AML-193 (cell line): ENCODE measurements around the gene GNAZ.
"Not testable (repeated sequence)": the region's sequence is repeated elsewhere in the genome, so short reads cannot be mapped to it uniquely, and the experiment has no call there.

ENCODE experiments used
- DNase-seq, 2 experiments: peaks; one replicate each; lab custom pipeline; 2025; lab: John Stamatoyannopoulos, UW

GNAZ gene

DNA sequence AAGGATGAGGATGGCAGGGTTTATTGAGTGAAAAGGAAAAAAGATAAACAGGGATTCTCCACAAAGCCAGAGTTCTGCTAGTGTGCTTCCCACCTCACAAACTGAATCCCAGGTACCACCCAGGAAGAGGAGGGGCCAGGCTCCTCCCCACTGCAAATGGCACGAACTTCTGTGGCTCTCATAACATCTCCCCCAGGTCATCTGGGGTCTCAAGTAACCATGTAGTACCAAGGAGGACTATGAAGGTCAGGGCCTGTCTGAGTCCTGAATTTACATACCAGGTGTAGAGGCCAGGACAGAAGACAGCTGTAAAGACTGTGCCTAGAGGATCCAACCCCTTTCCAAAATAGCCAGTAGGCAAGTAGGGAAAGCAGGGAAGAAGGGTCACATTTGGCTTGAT, 25.7 kb upstream of the GNAZ start:
- no peak for DNase-seq

DNA sequence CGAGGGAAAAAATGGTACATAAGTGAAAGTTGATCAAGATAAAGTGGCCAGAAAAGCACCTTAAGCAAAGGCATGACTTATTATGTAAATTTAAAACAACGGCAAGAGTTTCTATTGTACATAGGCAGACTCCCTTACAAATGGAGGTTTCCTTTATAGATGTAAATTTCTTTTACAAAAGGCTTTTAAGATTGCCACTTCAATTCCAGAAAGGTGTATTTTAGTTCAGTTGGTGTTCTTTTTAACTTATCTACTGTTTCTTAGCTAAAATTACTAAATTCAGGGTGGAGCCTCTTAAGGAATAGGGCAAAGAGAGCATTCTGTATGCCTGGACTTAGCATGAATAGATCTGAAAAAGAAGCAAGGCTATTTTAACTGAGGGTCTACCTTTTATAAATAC, 24.9 kb upstream of the GNAZ start:
- DNase-seq: no peak

DNA sequence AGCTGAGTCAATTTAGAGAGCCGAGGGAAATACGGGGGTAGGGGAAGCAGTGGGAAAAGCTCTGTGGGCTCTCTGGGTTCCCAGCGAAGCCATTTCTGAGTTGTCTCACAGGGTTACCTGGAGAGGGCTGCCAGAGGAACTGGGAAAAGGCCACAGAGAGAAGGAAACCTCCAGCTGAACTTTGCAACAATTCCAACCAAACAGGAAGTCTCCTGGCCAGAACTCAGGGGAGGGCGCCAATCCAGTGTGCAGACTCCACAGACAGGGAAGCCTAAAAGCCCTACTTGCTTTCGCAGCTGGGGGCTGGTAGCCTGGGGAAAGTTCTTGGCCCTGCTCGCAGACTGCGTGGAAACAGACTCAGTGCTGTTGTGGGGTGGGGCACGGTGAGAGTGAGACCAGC, 23.1 kb upstream of the GNAZ start:
- DNase-seq: no peak

DNA sequence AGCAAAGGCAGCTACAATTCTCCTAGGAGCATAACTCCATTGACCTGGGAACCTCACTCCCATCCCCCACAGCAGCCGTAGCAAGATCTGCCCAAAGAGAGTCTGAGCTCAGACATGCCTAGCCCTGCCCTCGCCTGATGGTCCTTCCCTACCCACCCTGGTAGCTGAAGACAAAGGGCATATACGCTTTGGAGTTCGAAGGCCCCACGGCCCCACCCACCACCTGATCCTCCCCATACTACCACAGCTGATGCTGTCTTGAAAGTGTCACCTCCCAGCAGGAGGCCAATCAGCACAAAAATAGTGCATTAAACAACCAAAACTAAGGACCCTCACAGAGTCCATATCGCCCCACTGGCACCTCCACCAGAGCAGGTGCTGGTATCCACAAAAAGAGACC, 22.6 kb upstream of the GNAZ start:
- DNase-seq: no peak

DNA sequence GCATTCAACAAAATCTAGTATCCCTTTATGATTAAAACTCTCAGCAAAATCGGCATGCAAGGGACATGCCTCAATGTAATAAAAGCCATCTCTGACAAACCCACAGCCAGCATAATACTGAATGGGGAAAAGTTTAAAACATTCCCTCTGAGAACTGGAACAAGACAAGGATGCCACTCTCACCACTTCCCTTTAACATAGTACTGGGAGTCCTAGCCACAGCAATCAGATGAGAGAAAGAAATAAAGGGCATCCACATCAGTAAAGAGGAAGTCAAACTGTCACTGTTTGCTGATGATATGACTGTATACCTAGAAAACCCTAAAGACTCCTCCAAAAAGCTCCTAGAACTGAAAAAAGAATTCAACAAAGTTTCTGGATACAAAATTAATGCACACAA, 19.8 kb upstream of the GNAZ start:
- DNase-seq: not testable (repeated sequence)

DNA sequence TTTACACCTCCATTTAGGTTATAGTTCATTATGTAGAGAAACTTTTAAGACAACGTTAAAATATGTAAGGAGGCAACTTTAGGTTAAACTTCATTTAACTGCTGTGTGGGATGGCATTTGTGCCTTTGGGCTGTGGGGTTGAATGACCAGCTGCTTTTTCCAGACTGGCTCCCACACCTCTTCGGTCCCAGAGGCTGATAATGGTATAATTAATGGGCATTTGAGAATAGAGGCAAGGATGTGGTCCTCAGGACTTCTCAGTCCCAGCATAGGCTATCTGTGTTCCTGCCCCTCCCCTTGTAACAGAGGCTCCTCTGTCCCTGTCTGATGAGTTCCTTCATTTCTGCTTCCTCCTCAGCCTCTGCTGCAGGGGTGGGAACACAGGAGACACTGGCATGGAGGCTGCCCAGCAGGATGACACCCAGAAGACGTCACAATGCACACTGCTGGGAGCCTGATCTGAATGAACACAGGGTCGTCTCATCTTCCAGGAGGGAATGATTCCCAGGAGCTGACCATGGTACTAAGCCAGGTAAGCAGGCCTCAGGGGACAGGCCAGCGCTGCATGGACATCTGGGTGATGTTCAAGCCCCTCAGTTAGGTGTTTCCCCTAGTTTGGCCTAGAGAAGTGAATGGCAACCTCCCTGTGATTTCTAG, 17.1 kb upstream of the GNAZ start:
- no peak for DNase-seq

DNA sequence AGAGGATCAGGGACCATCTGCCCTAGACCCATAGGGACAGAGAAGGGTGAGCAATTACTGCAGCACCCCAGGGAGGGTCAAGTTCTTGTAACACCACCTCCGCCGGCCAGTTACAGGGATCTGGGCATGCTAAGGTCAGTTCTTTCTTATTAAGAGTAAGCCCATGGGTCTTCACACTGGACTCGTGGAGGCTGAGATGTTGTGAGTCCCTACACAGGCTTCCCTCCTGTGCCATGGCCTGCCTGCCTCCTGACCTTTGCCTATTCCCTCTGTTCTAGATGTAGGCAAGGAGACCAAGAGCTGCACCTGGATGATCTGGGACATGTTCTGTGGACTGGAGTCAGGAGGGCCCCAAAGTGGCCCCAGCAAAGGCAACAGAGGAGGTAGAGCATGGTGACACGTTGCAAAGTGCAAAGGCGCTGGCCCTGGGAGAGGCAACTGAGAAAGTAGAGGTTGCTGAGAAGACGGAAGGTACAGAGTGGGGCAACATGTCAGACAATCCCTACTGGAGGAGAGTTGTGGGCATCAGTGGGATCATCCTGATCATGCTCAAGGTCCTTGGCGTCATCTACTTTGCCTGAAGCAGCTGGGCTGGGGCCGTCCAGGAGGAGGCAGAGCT, 16.3 kb upstream of the GNAZ start:
- no peak for DNase-seq

DNA sequence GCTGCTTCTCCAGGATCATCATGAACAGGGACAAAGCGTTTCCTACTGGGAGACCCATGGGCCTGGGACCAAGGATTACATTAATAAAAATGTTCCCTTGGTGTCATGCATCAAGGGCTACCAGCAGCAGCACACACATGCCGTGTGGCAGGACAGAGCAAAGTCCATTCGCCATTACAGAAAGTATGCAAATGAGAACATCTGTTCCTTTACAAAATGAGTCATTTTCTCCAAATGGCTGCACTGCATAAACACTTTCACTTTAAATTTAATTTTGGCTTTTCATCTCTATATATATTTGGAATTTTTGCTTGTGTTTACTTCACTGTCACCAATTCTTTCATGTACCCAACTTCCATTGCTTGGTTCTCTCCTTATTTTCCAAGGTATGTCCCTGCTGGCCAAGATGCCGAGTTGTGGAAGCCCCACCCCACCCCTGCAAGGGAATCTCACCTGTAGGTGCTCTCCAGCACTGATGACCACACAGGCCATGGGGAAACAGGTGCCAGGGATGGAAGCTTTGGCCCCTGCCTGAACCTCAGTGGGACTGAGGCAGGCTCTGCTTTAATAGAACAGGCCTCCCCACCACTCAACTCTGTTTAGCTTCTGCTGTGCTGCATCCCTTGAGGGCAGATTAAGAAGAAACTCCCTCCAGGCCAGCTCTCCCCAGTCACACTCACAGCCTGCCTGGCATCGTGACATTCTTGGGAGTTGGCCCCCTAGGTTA, 15.6 kb upstream of the GNAZ start:
- no peak for DNase-seq

DNA sequence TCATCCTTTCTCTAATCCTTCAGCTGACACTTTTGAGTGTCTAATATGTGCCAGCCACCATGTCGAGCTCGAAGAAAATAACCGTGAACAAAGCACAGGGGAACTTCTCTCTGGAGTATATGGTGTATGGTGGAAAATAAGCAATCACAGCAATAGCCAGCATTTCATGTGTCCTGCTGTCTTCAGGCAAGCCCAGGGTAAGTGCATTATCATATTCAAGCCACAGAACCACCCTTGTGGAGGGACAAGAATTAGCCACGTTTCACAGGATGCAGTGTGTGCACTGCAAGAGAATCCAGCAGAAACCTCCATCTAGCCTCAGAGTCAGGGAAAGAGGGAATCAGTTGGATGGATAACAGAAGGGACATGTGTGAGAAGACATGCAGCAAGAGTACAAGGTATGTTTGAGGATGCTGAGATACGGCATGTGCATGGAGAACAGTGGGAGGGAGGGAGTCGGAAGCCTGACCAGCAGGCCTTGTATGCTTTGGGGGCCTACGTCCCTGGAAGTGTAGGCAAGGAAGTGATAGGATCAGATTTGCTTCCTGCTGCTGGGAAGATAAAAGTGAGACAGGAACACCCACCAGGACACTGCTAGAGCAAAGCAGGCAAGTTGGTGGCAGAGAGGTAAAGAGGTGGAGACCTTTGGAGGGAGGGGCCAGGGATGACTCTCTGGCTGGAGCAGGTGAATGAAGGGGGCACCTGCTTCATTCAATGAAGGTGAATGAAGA, 14.7 kb upstream of the GNAZ start:
- DNase-seq: no peak

DNA sequence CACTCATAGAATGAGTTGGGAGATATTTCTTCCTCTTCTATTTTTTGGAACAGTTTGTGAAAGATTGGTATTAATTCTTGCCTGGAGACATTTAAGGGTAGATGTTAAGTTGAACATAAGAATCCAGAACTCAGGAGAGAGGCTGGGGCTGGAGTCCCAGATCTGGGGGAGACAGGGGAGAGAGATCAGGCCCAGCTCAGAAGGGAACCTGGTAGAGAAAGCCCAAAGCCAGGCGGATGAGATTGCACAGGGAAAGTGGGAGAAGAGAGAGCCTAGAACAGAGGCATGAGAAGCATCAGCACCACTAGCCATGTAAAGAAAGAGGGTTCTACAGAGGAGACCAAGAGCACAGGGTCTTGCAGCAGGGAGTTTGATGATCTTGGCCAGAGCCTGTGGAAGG, 13.0 kb upstream of the GNAZ start:
- no peak for DNase-seq

DNA sequence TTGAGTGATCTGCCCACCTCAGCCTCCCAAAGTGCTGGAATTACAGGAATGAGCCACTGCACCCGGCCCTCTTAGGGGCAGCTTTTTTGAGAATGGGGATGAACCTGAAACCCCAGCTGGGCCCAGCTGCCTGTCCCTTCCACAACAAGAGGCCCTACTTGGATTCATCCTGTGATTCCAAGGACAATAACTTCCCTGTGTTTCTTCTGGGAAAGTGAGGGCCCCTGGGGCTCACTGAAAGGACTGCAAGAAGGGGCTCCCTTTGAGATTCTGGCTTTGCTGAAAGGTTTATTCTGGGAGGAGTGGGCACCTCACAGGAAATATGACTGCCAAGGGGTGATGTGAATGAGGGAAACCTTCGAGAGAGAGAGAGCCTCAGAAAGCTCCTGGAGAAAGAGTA, 12.3 kb upstream of the GNAZ start:
- DNase-seq: no peak

DNA sequence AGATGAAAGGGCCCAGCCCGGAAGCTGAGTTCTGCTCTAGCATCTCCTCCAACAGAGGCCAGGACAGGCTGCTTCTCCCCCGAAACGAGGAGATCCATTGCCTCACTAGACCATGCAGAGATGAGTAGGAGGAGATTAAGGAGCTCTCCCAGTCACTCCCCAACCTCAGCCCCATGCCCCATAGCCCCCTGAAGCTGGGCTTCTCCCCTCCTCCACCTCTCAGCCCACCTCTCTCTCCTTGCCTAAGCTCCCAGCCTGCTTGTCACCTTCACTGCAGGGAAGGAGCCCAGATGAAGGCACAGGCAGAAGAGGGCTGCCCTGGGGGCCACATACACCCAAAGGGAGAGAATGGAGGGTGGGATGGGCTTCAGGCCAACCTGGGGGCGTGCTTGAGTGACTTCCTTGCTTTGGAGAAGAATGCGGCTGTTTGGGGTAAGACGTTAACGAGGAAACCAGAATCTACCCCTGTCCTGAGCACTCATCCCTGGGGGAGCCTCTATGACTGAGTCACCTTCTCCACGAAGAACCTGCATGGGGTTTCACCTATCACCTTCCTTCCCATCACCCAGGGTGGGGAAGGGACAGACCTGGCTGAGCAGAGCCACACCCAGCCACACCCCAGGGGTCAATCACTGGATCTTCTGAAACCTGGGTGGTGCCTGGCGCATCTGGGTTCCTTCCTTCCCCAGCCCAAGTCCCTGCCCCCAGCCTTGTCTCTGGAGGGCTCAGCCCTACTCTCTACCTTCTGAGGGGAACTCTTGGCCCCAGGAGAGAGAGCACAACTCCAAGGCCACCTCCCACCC, 11.6 kb upstream of the GNAZ start:
- DNase-seq: no peak

DNA sequence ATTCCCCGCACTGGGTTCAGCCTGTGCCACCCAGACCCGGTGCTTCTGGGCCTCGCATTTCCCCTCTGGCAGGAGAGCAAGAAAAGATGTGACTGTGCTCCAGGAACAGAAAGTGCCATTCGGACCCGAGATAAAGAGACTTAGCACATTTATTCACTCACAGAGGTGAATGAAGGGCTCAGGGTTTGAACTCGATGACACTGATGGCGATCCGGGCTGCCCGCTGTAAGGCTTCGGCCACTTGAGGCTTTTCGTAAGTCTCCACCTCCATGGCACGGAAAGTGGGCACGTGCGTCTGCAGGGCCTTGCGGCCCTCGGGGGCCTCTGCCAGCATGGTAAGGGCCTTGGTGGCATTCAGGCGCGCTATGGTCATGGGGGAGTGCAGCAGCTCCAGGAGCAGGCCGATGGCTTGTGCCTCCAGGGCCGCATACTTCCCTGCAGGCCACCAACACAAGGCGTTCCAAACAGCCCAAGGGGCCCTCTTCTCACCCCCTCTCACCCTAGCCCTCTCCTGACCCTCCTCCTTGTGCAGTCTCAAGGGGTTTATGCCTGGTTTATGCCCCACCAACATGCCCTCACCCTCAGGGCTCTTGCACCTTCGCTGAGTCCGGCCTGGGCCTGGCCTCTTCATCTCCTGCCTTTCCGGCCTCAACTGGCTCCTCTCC, 10.9 kb upstream of the GNAZ start:
- DNase-seq: no peak

DNA sequence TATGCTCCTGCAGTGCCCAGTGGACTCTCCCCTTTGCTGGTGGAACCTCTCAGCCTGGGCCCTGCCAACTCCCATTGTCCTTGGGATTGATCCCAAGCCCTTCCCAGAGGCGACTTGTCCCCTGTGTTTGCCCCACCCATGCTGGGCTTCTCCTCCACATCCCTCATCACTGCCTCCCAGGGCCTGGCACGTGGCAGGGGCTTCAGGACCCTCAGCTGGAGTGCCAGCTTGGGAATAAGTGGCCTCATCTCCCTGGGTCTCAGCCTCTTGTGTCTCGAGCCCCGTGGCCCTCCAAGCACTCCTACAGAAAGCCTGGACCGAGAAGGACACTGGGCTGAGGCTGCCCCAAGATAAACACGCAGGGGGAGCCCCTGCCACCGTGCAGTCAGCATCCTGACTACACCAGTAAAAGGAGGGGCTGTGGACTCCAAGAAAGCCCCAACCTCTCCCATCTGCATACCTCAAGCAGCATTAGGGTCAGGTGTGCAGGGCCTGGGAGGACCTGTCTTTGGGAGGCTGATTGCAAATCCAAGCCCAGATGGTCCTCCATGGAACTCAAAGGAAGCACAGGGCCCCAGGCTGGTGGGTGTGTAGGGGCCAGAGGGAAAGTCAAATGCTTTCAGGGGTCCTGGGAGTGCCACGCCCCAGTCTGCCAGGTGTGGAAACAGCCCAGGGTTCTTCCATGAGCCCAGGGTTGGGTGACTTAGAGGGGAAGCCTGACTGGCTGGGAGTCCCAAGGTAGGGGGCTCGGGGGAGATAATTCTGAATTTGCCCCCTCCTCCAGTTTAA, 9.5 kb upstream of the GNAZ start:
- no peak for DNase-seq

DNA sequence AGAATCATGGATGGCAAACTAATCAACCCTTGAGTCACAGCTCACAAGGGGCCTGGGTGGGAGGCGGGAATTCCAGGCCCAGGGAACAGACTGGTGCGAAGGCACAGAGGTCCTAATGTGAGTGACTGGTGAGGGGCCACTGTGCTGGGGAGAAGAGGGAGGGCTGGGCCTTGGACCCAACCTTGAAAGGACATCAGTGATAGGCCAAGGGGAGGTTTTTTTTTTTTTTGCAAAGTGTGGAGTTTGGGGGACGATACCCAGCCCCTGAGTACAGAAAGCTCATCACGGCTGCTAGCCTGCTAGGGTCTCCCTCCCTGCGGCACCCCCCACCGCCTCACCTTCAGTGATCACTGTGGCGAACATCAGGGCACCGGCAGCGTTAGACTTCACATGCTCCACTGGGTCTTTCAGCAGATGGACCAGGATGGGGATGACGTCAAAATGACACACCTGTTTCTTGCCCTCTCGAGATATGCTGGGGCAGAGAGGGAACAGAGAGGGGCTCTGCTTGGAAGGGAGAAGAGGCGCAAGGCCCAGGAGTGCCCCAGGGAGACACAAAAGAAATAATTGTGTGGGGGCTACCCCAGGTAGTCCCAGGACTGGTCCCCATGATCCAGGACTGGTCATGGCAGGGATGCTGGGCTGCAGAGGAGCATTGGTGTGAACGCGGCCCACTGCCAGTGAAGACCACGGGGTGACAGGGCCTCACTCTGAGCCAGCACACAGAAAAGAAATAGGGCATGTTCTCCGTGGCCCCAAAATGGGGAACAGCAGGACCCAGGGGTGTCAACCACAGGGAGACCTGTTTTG, 8.6 kb upstream of the GNAZ start:
- DNase-seq: no peak

DNA sequence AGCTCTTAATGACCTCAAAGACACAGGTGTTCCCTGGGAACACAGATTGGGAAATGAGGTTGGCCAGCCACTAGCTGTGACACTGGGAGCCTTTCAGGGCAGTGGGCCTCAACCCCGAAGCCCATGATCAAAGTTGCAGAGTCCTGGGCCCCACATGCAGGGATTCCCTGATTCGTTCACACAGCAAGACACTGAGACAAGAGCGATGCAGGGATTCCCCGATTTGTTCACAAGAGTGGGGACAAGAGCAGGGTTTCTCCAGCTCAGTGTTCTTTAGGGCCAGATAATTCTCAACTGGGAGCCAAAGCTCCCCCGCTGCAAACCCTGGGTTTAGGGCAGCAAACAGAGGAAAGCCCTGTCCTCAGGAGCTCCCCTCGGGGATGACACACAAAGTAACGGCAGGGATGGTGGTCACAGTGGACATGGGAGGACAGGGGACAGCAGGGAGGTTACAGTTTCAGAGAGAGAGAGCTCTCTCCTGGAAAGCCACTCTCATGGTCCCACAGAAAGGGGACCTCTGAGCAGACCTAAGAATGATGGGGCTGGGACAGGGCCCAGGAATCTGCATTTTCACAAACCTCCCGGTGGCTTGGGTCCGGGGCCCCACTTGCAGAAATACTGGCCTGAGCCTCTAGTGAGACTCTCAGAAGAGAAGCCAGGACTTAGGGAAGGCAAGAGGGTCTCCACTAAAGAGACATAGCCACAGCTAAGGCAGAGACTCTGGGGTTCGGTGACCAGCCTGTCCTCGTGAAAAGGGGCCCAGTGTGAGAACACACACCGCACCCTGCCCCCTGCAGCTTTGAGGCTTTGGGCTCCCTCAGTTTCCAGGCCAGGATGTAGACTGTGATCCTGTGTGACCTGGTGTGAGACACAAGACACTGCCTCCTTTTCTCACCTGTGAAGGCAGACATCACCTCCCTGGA, 7.4 kb upstream of the GNAZ start:
- no peak for DNase-seq

DNA sequence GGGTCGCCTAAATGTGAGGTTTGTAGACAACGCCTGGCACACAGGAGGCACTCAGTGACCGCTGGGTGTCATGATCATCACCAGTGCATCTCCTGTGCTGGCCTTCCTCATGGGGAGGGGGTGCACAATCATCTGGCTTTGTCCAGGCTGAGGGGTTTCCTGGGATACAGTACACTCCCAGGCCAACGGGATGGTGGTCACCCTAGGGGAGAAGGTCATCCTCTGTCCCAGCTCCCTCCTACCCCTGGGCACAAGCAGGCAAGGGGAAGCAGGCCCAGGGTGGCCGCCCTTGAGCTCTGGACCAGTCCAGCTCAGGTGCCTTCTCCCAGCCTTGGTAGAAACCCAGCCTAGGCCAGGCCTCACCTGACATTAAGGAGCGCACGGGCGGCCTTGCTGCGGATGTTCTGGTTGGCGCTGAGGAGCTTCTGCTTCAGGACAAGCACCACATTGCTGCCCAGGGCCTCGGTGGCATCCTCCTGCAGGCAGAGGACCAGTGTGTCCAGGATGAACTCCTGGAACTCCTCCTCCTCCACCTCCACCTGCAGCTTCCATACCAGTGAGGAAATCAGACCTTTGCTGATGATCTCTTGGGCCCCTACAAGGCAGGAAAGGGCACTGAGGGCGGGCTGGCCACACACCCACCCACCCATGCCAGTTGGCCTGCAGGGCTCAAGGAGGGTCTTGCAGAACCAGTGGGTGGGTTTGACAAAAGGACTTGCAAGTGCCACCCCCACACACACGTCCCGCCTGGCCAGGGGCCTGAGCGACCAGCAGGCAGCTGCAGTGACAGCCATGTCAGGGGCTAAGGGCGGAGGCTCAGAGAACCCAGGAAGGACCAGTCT, 6.6 kb upstream of the GNAZ start:
- DNase-seq: no peak
